GM12872 (cell line): ENCODE results near the gene PRKCE.

Source experiments
- CTCF ChIP-seq: IDR thresholded peaks from 3 replicates; pipeline ENCODE4 v1.5.1; 2011; ENCODE audit warnings: low read depth, mild to moderate bottlenecking, low read length, moderate library complexity; ENCODE audit not compliant: insufficient read depth

Gene PRKCE

GRCh38 chr2:46163098-46163430 is 511.6 kb downstream of the PRKCE start:
- no peak for TF ChIP-seq CTCF

- TF ChIP-seq CTCF, result no peak
These were observed 512.5 kb downstream of the PRKCE start for GRCh38 chr2:46163804-46164528.

- TF ChIP-seq CTCF, result no peak
These were observed 513.2 kb downstream of the PRKCE start for GRCh38 chr2:46164529-46165301.

GRCh38 chr2:46165916-46166315 is 514.4 kb downstream of the PRKCE start:
- no peak for TF ChIP-seq CTCF

GRCh38 chr2:46167406-46167805 is 515.9 kb downstream of the PRKCE start:
- no peak for TF ChIP-seq CTCF

- no peak for TF ChIP-seq CTCF
These were observed 516.4 kb downstream of the PRKCE start for GRCh38 chr2:46167924-46168323.

GRCh38 chr2:46169467-46169866 is 518.0 kb downstream of the PRKCE start:
- no peak for TF ChIP-seq CTCF
